ENCODE results near the gene ARL5C.

ARL5C gene

GRCh38 chr17:39139561-39139960 lies 26.4 kb downstream of the ARL5C start:
- no peaks in the 10 kb centered on the region for H4K20me1 ChIP-seq (ENCODE audit: insufficient read depth, low read length)
- H3K4me3 ChIP-seq (ENCODE audit: low read length), result no peak overlapping the region
- TF ChIP-seq, protein P1, sequence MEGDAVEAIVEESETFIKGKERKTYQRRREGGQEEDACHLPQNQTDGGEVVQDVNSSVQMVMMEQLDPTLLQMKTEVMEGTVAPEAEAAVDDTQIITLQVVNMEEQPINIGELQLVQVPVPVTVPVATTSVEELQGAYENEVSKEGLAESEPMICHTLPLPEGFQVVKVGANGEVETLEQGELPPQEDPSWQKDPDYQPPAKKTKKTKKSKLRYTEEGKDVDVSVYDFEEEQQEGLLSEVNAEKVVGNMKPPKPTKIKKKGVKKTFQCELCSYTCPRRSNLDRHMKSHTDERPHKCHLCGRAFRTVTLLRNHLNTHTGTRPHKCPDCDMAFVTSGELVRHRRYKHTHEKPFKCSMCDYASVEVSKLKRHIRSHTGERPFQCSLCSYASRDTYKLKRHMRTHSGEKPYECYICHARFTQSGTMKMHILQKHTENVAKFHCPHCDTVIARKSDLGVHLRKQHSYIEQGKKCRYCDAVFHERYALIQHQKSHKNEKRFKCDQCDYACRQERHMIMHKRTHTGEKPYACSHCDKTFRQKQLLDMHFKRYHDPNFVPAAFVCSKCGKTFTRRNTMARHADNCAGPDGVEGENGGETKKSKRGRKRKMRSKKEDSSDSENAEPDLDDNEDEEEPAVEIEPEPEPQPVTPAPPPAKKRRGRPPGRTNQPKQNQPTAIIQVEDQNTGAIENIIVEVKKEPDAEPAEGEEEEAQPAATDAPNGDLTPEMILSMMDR (IDR thresholded peaks at IDR 0.05; ENCODE audit: low read depth, low read length), result no peak
- TF ChIP-seq EZH2phosphoT487 (IDR thresholded peaks at IDR 0.05; ENCODE audit: low read depth), result no peak
- peaks cover 9% of the 10 kb centered on the region for H3K4me1 ChIP-seq (ENCODE audit: low read length)
- no peaks in the 10 kb centered on the region for H3K9me3 ChIP-seq (ENCODE audit: insufficient read depth, low read length)
- no peak overlapping the region for H3K27ac ChIP-seq (ENCODE audit: low read length)
- no peak overlapping the region for H2AFZ ChIP-seq (ENCODE audit: low read depth, low read length)
- no peak overlapping the region for H3K9ac ChIP-seq (ENCODE audit: low read length)
- no peaks in the 10 kb centered on the region for H3K79me2 ChIP-seq (ENCODE audit: low read length)
- H3K36me3 ChIP-seq (replicated peaks; ENCODE audit: low read depth, low read length), result no peaks in the 10 kb centered on the region
- peaks cover 13% of the 10 kb centered on the region; the same call in 1 of the 2 replicates for H3K27me3 ChIP-seq (ENCODE audit: low read depth, low read length)
- no peak overlapping the region for H3K4me2 ChIP-seq (ENCODE audit: low read length)

GRCh38 chr17:39139161-39139511 lies 26.8 kb downstream of the ARL5C start:
- Histone ChIP-seq H3K27me3 (ENCODE audit: low read depth, low read length) (peaks cover 13% of the 10 kb centered on the region; the same call in 1 of the 2 replicates), H3K4me2 (ENCODE audit: low read length) (no peak overlapping the region), H3K9ac (ENCODE audit: low read length) (no peak overlapping the region), H3K4me1 (ENCODE audit: low read length) (peaks cover 9% of the 10 kb centered on the region), H4K20me1 (ENCODE audit: insufficient read depth, low read length) (no peaks in the 10 kb centered on the region), H3K36me3 (replicated peaks; ENCODE audit: low read depth, low read length) (no peaks in the 10 kb centered on the region), H3K9me3 (ENCODE audit: insufficient read depth, low read length) (no peaks in the 10 kb centered on the region), H3K27ac (ENCODE audit: low read length) (no peak overlapping the region), H3K79me2 (ENCODE audit: low read length) (no peaks in the 10 kb centered on the region), H3K4me3 (ENCODE audit: low read length) (no peak overlapping the region), H2AFZ (ENCODE audit: low read depth, low read length) (no peak overlapping the region)
- TF ChIP-seq, protein P1 (IDR thresholded peaks at IDR 0.05; ENCODE audit: low read depth, low read length), result no peak

- Histone ChIP-seq H3K9ac (ENCODE audit: low read length) (no peak overlapping the region), H3K36me3 (replicated peaks; ENCODE audit: low read depth, low read length) (no peaks in the 10 kb centered on the region), H3K4me1 (ENCODE audit: low read length) (peaks cover 9% of the 10 kb centered on the region), H3K79me2 (ENCODE audit: low read length) (no peaks in the 10 kb centered on the region), H3K9me3 (ENCODE audit: insufficient read depth, low read length) (no peaks in the 10 kb centered on the region), H3K4me3 (ENCODE audit: low read length) (no peak overlapping the region), H3K27me3 (ENCODE audit: low read depth, low read length) (peaks cover 13% of the 10 kb centered on the region; the same call in 1 of the 2 replicates), H3K27ac (ENCODE audit: low read length) (no peak overlapping the region), H2AFZ (ENCODE audit: low read depth, low read length) (no peak overlapping the region), H4K20me1 (ENCODE audit: insufficient read depth, low read length) (no peaks in the 10 kb centered on the region), H3K4me2 (ENCODE audit: low read length) (no peak overlapping the region)
- TF ChIP-seq EZH2phosphoT487 (IDR thresholded peaks at IDR 0.05; ENCODE audit: low read depth), result no peak
- TF ChIP-seq, protein P1 (IDR thresholded peaks at IDR 0.05; ENCODE audit: low read depth, low read length), result no peak
Measured at GRCh38 chr17:39138431-39139160, 27.4 kb downstream of the ARL5C start.

DNA sequence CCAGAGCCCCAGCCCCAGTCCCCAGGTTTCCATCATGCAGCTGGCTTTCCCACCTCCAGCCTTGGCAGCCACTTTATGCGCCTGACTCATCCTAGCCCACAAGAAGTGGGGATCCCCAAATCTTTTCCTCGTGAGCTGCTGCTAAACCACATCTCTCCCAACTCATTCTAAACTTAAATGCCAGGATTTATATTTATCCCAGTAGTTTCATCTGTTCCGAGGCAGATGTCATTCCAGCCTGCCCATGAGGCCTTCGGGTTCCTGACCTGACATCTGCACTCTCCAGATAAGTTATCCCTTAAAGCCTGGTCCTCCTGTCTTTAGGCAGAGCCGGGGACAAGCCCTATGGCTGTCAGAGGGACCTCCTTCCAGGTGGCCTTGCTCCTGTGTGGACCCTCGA lies 31.1 kb downstream of the ARL5C start:
- no peaks in the 10 kb centered on the region for H3K79me2 ChIP-seq (ENCODE audit: low read length)
- H3K27me3 ChIP-seq (ENCODE audit: low read depth, low read length), result peaks cover 13% of the 10 kb centered on the region; the same call in 1 of the 2 replicates
- no peak for TF ChIP-seq EZH2phosphoT487 (IDR thresholded peaks at IDR 0.05; ENCODE audit: low read depth)
- TF ChIP-seq, protein P1 (IDR thresholded peaks at IDR 0.05; ENCODE audit: low read depth, low read length), result no peak
- no peak overlapping the region for H3K4me2 ChIP-seq (ENCODE audit: low read length)
- H3K27ac ChIP-seq (ENCODE audit: low read length), result no peak overlapping the region
- H3K9ac ChIP-seq (ENCODE audit: low read length), result no peak overlapping the region
- H3K4me1 ChIP-seq (ENCODE audit: low read length), result peaks cover 9% of the 10 kb centered on the region
- H3K4me3 ChIP-seq (ENCODE audit: low read length), result no peak overlapping the region
- no peaks in the 10 kb centered on the region for H3K9me3 ChIP-seq (ENCODE audit: insufficient read depth, low read length)
- H2AFZ ChIP-seq (ENCODE audit: low read depth, low read length), result no peak overlapping the region
- no peaks in the 10 kb centered on the region for H3K36me3 ChIP-seq (replicated peaks; ENCODE audit: low read depth, low read length)
- no peaks in the 10 kb centered on the region for H4K20me1 ChIP-seq (ENCODE audit: insufficient read depth, low read length)

Measured in OCI-LY3 (cell line).